GM19351 (cell line): ENCODE results near the gene OR52B6.
"Not testable (repeated sequence)": the region's sequence is repeated elsewhere in the genome, so short reads cannot be mapped to it uniquely, and the experiment has no call there.

Source experiments
- ATAC-seq: cut with Tn5 transposase; IDR thresholded peaks from one replicate; pipeline ENCODE4 v1.9.1; 2021; ENCODE audit warnings: mild to moderate bottlenecking, moderate library complexity; ENCODE audit not compliant: unreplicated experiment

OR52B6 gene

DNA sequence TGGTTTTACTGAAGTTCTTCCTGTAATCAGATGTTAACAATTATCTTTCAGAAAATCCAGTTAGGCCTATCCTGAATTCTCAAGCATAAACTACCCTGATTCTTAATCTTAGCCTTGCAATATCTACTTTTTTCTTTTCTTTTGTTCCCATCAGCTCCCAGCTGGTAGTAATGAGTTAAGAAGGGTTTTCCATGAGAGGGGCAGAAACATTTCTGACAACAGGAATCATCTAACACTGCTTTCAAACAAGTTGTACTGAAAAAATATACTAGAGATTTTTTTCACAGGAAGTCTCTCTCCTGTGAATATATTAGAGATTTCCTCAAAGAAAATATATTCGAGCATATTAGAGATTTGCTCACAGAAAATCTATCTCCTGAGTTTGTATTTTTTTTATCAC, 12.5 kb downstream of the OR52B6 start:
- ATAC-seq = no peak

DNA sequence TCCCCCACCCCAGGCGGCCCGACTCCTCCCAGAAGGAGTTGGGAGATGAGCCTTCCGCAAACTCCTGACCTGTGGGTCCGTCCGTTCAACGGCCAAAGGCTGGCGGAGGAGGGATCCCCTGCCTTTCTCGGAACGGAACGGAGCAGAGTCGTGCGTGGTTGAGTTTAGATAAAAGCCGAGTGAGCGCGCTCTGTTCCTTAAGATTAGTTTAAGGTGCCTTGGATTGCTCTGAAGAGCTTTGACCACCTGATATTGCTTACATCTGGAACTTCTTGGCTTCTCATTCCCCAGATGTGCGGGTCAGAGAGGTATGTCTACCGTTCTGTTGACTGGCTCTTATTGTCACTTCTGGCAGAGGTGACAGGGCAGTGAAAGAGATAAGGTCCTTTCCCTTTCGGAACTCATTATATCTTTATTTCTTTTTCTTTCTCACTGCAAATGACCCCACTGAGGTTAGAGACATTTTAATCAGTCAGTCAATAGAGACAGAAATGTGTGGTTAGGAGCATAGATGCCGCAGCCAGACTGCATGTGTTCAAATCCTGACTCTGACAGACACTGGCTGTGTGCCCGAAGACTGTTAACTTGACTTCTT, 16.0 kb downstream of the OR52B6 start, which contains the start of gene TRIM6:
Gene TRIM6, plus strand, starts transcription at position 31 of the 595 bp plus-strand sequence. Its CDS starts 261 bp downstream, at position 292.
- ATAC-seq = peak; percentile 42

DNA sequence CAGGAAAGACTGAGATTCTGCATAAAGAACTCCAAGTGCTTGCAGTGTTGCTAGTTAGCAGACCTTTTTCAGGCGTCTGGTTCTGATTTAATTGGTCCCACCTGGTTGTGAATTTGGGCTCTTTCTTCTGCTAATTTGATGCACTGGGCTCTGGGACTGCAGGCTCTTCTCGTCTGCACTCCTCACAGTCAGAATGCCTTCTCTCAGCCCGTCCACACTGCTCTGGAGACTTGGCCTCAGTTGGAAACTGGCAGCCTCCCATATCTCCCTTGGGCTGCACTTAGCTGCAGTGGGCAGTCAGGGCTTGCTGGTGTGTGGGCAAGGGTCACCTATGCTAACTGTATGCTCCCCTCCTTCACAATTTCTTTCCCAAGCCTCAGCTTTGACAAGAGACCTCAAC, 17.3 kb downstream of the OR52B6 start:
- no peak for ATAC-seq

DNA sequence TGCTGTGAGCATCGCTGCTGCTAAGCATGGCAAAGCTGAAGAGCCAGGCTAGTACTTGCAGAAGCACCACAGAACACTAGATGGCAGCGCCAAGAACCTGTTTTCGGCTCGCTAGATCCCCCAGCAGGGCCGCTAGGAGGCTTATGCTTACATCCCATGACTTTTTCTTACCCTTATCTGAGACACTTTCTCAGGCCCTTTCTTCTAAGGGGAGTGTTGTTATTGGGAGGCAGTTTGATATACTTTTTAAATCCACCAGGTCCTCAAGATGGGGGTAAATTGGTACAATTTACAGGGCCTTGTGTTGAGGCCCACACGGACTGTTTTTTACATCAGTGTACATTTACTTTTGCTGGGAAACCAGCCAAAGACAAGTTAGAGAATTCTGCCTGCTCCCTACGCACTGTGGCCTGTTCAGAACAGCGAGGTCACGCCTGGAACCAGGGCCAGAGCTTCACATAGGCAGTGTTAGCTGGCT, 19.7 kb downstream of the OR52B6 start:
- ATAC-seq = peak; percentile 97

GRCh38 chr11:5602791-5603190, 22.1 kb downstream of the OR52B6 start:
- not testable (repeated sequence) for ATAC-seq

DNA sequence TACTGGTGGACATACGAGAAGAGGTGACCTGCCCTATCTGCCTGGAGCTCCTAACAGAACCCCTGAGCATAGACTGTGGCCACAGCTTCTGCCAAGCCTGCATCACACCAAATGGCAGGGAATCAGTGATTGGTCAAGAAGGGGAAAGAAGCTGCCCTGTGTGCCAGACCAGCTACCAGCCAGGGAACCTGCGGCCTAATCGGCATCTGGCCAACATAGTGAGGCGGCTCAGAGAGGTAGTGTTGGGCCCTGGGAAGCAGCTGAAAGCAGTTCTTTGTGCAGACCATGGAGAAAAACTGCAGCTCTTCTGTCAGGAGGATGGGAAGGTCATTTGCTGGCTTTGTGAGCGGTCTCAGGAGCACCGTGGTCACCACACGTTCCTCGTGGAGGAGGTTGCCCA, 22.6 kb downstream of the OR52B6 start:
- ATAC-seq = no peak

DNA sequence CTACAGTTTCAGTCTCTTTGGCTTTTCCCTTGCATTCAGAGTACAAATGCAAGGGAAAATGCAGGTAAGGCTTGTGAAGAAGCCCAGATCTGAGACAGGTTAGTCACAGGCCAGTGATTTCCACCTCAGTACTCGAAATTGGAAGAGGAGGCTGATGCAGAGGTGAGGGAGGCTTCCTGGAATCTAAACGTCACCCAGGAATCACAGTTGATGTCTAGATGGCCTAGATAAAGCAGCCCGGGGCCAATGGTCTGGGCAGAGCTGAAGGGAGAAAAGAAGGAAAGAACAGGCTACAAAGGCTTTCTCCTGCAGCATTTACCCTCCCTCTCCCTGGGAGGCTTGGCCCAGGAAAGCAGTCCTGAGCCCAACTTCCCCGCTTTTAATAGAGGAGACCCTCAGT, 24.2 kb downstream of the OR52B6 start:
- ATAC-seq = no peak

DNA sequence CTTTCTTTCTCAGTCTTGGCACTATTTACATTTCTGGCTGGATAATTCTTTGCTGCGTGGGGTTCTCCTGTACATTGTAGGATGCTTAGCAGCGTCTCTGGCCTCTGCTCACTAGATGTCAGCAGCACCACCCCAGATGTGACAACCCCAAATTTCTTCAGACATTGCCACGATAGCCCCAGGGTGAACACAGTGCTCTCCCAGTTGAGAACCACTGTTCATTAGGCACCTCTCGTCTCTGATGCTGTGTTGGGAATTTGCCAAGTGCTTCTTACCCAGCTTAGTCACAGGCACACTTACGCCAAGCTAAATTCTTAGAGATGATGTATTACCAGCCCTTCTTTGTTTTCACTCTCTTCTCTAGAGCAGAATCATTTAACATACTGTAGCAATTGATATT, 25.2 kb downstream of the OR52B6 start:
- no peak for ATAC-seq

- no peak for ATAC-seq
Measured at GRCh38 chr11:5608808-5609207, 28.1 kb downstream of the OR52B6 start.

GRCh38 chr11:5610446-5610845, 29.8 kb downstream of the OR52B6 start:
- no peak for ATAC-seq

GRCh38 chr11:5611627-5612026, 30.9 kb downstream of the OR52B6 start:
- no peak for ATAC-seq

DNA sequence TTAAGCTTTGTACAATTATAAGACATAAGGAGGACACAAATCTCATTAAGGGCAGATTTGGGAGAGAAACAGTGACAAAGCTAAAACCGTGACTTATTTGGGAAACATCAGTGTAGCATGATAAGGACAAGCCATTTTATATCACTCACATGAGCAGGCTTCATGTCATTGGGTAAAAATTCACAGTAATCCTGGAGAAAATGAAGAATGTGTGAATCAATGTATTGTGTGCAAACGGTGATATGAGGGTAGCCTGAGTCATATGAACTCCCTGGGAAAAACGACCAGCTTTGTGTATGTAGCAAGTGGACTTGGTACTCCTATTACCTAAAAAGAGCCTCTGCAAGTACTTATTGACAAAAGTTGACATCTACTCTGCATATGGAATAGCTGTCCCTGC, 38.1 kb downstream of the OR52B6 start:
- ATAC-seq = no peak

DNA sequence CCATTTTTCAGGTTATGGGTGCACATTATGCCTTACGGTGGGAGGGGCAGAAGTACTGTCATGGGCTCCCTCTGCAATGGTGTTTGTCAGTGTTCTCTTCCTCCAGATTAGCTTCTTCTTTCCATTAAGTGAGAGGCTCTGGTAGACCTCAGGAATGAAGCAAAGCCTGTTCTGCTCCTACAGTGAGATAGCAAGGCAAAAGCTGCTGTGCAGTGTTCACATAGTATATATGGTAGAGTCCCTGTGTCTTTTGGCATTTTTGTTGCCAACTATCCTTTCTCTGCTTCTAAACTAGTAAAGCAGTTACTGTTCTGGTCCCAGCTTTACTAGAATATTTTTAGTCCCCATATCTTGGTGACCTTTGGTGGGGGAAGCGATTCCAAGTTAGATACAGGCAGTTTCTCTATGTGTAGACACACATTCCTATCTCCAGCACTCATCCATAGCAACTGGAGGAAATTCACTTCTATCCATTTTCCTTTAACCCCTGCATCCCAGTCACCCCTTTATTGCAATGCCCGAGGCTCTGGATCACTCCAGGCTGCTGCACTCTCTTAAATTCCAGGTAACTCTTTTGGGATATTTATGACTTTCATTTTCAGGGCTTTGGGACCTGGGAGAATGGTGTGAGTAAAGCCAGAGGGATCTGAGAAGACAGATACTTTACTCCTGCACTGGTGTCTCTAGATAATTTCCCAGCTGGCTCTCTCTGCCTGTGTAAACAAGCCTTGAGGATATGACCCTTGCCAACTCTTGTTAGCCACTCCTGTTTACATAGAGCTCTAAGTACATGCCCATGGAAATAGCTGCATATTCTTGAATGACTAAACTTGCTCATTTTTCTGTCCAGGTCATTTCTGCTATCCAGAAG, 40.2 kb downstream of the OR52B6 start:
- ATAC-seq = no peak

DNA sequence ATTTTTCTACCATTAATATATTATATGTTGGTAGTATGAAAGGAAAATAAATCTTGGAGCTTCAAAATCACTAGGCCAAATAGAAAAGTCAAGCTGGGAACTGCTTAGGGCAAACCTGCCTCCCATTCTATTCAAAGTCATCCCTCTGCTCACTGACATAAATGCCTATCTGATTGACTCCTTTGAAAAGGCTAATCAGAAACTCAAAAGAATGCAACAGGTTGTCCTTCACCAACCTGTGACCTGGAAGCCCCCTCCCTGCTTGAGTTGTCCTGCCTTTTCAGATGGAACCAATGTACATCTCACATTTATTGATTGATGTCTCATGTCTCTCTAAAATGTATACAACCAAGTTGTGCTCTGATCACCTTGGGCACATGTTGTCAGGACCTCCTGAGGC, 40.9 kb downstream of the OR52B6 start:
- ATAC-seq = no peak

DNA sequence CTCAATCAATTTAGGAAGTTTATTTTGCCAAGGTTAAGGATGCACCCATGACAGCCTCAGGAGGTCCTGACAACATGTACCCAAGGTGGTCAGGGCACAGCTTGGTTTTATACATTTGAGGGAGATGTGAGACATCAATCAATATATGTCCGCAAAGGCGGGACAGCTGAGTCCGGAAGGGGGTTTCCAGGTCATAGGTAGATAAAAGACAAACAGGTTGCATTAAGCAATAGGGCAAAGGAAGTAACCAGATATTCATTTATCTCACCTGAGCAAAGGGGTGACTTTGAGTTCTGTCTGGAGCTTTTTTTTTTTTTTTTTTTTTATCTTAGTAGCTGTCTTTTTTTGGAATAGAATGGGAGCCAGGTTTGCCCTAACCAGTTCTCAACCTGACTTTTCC, 42.1 kb downstream of the OR52B6 start:
- no peak for ATAC-seq

DNA sequence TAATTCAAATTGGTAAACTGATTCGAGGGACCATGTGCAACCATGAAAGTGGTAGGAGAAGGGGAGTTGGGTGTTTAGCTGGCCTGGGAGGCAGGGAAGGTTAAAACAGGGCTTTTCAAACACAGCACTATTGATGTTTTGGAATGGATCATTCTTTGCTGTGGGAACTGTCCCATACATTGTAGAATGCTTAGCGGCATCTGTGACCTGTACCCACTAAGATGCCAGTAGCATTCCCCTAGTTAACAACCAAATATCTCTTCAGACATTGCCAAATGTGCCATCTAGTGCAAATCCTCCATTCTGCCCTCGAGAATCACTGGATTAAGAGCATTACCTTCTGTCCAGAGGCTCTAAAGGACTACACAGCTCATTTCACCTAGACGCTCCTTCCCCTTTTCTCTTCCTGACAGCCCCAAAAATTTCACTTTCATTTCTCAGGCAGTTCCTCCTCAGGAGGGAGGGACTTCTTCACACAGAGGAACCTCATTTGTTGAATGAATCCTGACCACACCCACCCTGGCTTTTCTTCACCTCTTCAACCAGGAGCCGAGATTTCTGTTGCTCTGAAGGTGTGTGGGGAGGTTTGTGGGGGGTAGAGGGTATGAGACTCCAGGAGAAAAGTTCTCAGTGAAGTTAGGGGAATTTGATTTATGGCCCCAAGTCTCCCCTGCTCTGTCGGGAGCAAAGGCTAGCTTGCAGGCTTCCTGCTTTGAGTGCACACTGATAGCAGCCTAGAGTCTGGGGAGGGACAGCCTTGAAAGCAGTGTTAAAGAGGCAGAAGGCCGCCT, 44.0 kb downstream of the OR52B6 start, which contains the start of gene TRIM34:
Gene TRIM34, plus strand, starts transcription at position 513 of the 791 bp plus-strand sequence. CDS start 7,331 bp downstream, outside the sequence.
- peak; percentile 95 for ATAC-seq

DNA sequence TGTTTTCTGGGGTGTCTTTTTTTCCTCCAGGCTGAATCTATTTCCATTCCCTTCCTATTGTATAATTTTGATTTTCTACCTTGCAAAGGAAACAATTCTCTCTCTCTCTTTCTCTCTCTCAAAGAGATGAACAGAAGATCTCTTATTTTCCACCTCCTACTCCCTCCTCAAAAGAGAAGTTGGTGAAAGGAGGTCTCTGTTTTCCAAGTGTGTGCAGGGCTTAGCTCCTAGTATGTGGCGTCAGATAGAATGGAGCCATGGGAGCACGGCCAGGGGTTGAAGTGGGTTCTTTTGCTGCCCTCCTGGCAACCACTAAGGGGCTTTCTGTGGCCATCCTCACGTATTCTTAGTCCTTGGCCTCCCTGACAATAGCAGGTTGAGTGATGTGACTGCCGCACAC, 44.6 kb downstream of the OR52B6 start:
- no peak for ATAC-seq

GRCh38 chr11:5626196-5626595, 45.5 kb downstream of the OR52B6 start:
- no peak for ATAC-seq

DNA sequence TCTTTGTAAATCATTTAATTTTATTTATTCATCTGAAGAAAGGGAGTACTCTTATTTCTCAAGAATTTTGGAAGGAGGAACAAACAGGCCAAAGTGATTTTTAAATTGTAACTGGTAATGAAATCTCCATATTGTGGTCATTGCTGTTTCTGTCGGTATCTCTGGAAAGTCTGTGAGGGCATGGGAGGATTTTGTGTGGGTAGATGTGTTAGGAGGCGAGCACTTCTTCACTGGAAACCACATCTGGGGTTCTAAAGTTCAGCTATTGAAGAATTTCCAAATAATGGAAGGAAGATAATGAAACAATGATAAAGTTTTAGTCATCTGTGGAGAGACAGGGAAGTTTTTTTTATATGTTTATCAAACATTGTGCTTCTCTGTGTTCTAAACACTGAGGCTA, 50.7 kb downstream of the OR52B6 start:
- ATAC-seq = peak; percentile 15
